Activated naive CD8-positive, alpha-beta T cell treated with anti-CD3 and anti-CD28 coated beads, Interleukin-2, amount 10 ng/mL, durations not matched to agents 7 days and 5 days (primary cell): ENCODE data around the gene OMG. TPM values are rescaled to one million over a fixed set of nuclear protein-coding genes. Genes with fewer than 3 reads are reported as not detected.
"Not testable (repeated sequence)": the region's sequence is repeated elsewhere in the genome, so short reads cannot be mapped to it uniquely, and the experiment has no call there.

Source experiments
- ATAC-seq: fragments of 150-1000 bp; cut with Tn5 transposase; one replicate; pipeline ENCODE4 v1.10.0; 2021; ENCODE audit warnings: low read depth, moderate library complexity
- POLR2A ChIA-PET: fragments of 350-600 bp; sonication (Branson Sonifier 250); formaldehyde crosslinking; loops from one replicate; lab custom pipeline; 2021; ENCODE audit warnings: antibody characterized with exemption; lab: Charles Lee
- DNase-seq: peaks from one replicate; pipeline ENCODE4 v3.0.0; 2021
- H3K27ac Mint-ChIP-seq: one replicate; pipeline ENCODE4 v1.8.0; 2022; ENCODE audit warnings: mild to moderate bottlenecking, mixed read lengths
- H3K27me3 Mint-ChIP-seq: one replicate; pipeline ENCODE4 v1.8.0; 2022; ENCODE audit warnings: mild to moderate bottlenecking, moderate library complexity, mixed read lengths
- H3K36me3 Mint-ChIP-seq: one replicate; pipeline ENCODE4 v1.8.0; 2021; ENCODE audit warnings: mild to moderate bottlenecking, mixed read lengths
- H3K4me1 Mint-ChIP-seq: one replicate; pipeline ENCODE4 v1.8.0; 2021; ENCODE audit warnings: mixed read lengths
- H3K4me3 Mint-ChIP-seq: one replicate; pipeline ENCODE4 v1.8.0; 2022; ENCODE audit warnings: mild to moderate bottlenecking, moderate library complexity, mixed read lengths
- H3K9me3 Mint-ChIP-seq: one replicate; pipeline ENCODE4 v1.8.0; 2021; ENCODE audit warnings: mixed read lengths
- total RNA-seq, 2 experiments: library from RNA; stranded (reverse); gene quantifications; one replicate each; pipeline ENCODE4 v1.2.3, GENCODE V29; 2021

Gene OMG, protein sequence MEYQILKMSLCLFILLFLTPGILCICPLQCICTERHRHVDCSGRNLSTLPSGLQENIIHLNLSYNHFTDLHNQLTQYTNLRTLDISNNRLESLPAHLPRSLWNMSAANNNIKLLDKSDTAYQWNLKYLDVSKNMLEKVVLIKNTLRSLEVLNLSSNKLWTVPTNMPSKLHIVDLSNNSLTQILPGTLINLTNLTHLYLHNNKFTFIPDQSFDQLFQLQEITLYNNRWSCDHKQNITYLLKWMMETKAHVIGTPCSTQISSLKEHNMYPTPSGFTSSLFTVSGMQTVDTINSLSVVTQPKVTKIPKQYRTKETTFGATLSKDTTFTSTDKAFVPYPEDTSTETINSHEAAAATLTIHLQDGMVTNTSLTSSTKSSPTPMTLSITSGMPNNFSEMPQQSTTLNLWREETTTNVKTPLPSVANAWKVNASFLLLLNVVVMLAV
- total RNA-seq, result under 1 TPM; 0.62 to 0.78 TPM

DNA sequence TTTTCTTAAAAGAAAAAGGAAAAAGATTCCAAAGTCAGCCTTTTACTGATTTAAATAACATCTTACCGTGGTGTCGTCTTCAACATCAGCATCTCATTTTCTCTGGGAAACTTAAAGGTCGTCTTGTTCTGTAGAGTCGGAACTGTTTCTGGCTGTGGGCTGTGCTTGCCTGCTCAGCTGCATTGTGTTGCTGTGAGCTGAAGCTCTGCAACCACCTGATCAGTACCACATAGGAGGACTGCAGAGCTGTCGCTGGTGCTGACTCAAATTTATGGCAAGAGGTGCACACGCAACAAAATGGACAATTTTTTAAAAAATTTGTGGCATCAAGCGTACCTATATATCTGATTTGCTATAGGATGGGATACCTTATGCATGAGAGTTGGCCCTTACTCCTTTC lies at the start of gene OMG:
OMG (minus strand) TSS at position 150 of the 400 bp plus-strand sequence. CDS start 908 bp downstream, outside the sequence.
- Mint-ChIP-seq H3K4me3 (no peak within 1 kb of the TSS), H3K27ac (no peak within 1 kb of the TSS), H3K9me3 (no peaks in the 10 kb centered on the region), H3K36me3 (peaks cover 8% of the 10 kb centered on the region), H3K4me1 (peaks cover 13% of the 10 kb centered on the region), H3K27me3 (no peaks in the 10 kb centered on the region)
- POLR2A ChIA-PET, result no interaction called here
- ATAC-seq (no peak), DNase-seq (no peak)

DNA sequence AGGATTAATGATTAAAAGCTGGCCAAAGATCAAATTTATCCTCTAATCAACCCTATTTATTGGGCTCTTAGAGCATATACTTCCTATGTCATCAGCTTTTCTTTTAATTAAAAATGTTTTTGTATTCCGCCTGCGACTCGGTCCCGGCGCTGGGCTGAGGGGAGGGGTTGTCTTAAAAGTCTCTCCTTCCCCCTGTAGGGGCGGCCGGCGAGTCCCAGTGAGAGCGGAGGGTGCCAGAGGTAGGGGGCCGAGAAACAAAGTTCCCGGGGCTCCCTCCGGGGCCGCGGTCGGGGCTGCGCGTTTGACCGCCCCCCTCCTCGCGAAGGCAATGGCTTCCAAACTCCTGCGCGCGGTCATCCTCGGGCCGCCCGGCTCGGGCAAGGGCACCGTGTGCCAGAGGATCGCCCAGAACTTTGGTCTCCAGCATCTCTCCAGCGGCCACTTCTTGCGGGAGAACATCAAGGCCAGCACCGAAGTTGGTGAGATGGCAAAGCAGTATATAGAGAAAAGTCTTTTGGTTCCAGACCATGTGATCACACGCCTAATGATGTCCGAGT lies 48.2 kb upstream of the OMG start:
- H3K9me3 Mint-ChIP-seq, ATAC-seq, H3K36me3 Mint-ChIP-seq: not testable (repeated sequence)

DNA sequence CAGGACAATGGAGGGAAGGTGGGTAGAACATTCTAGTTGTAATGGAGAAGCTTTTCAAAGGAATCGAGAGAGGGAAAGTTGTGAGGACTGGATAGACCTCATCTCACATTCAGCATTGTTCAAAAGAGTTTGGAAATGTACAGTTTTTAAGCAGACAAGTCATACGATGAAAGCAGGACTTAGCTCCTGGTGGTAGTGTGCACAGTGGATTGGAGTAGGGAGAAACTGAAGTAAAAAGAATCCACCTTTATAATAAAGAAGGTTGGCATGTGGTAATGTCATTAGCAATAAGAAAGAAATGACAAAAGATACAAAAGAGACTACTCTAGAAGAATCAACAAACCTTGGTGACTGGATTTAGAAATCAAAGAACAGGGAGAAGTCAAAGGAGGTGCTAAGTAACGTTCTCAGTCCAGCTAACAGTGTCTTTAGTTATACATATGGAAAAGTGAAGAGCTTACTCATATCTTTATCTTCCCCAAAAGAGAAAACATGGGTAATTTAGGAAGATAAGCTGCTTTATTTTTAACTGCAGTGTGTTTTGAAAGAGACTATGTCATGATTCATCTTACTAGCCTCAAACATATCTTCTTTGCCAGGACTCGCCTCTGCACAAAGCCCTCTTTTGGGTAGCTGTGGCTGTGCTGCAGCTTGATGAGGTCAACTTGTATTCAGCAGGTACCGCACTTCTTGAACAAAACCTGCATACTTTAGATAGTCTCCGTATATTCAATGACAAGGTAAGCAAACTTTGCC lies 43.0 kb upstream of the OMG start:
- Mint-ChIP-seq H3K36me3 (peaks cover 8% of the 10 kb centered on the region), H3K4me3 (no peak overlapping the region), H3K27me3 (no peaks in the 10 kb centered on the region), H3K9me3 (no peaks in the 10 kb centered on the region), H3K27ac (no peak overlapping the region), H3K4me1 (no peaks in the 10 kb centered on the region)
- DNase-seq (no peak), ATAC-seq (no peak)
- POLR2A ChIA-PET, result interaction anchor here (0.5 to 0.6 kb wide), 2 partner anchors 96 to 247 kb away, joined by 4 read pairs; no protein-coding TSS in a partner anchor

More for the DNA sequence above, 48.2 kb upstream of the OMG start:
- POLR2A ChIA-PET, DNase-seq, H3K27me3 Mint-ChIP-seq, H3K4me1 Mint-ChIP-seq, H3K4me3 Mint-ChIP-seq, H3K27ac Mint-ChIP-seq: not testable (repeated sequence)

DNA sequence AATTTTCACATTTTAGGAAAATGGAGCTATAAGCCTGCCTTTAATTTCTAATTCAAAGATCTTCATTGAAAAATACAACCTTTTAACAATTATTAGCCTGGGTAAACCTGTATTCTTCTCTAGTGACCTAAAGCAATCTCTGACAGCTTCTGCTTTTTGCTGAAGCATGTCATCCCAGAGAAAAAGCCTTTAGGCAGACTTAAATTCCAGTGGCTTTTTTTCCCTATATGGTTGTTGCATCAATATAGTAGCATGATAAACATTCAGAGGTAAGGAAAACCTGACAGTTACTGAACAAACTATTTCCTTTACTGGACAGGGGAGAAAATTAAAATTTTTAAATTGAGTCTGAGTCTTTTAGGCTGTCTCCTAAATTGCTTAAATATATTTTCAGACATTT lies 32.2 kb upstream of the OMG start:
- H3K4me1 Mint-ChIP-seq, result peaks cover 9% of the 10 kb centered on the region

DNA sequence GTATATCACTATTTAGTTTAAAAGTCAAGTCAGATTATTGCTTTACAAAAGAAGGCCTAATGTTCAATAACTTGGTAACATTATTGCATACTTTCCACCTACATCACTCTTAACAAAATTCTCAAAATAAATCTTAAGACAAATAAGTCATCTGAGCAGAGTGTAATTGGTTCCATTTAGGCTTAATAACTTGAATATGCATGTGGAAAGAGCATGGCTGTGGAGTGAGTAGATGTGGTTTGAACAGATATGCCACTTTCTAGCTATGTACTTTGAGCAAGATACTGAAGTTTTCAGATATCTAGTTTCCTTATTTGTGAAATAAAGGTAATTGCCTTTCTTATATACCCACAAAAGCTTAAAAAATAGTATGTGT lies 31.1 kb upstream of the OMG start:
- H3K27me3 Mint-ChIP-seq, result no peaks in the 10 kb centered on the region
- H3K36me3 Mint-ChIP-seq, result peaks cover 16% of the 10 kb centered on the region
- H3K4me1 Mint-ChIP-seq, result peaks cover 12% of the 10 kb centered on the region
- ATAC-seq, result no peak
- POLR2A ChIA-PET, result no interaction called here
- H3K27ac Mint-ChIP-seq, result no peak overlapping the region
- no peak overlapping the region for H3K4me3 Mint-ChIP-seq
- no peak for DNase-seq
- no peaks in the 10 kb centered on the region for H3K9me3 Mint-ChIP-seq

More for the DNA sequence above, 32.2 kb upstream of the OMG start:
- Mint-ChIP-seq H3K27me3 (no peaks in the 10 kb centered on the region), H3K9me3 (no peaks in the 10 kb centered on the region), H3K27ac (no peak overlapping the region), H3K4me3 (no peak overlapping the region), H3K36me3 (peaks cover 13% of the 10 kb centered on the region)
- DNase-seq (no peak), ATAC-seq (no peak)
- POLR2A ChIA-PET, result interaction anchor here (1.0 kb wide), 1 partner anchor 19 kb away, joined by 3 read pairs; no protein-coding TSS in a partner anchor

DNA sequence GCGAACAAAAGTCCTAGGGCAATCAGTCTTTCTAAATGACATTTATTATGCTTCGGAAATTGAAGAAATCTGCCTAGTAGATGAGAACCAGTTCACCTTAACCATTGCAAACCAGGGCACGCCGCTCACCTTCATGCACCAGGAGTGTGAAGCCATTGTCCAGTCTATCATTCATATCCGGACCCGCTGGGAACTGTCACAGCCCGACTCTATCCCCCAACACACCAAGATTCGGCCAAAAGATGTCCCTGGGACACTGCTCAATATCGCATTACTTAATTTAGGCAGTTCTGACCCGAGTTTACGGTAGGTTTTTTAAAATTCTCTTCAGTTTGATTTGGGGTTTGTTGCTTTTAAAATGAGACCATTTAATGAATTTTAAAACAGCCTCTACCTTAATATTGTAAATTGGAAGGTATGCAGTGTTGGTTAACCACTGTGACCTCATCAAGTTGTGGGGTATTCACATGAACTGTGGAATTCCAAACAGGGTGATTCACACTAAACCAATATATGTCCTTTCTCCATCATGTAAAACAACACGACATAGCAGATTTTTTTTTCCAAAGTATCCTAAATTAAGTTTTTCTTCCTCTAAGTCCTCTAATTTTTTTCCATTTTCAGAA lies 30.6 kb upstream of the OMG start:
- Mint-ChIP-seq H3K36me3 (peaks cover 16% of the 10 kb centered on the region), H3K27ac (no peak overlapping the region)
- no peak for ATAC-seq

DNA sequence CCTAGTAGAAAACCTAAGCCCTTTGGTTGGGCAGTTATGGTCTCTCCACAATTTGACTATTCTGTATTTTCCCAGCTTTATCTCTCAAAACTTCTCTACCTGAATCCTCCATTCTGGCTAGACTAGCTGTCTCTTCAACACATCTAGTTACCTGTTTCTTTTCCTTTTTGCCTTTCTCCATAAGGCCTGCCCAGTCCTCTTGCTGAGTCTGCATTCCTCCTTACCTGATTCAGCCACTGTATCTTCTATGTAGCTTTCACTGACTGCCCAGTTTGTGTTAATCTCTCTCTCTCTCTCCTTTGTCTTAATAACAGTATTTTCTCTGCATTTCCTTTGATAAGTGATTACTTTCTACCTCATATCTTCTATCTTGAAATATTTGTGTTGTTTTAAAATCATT lies 26.5 kb upstream of the OMG start:
- Mint-ChIP-seq H3K27me3 (no peaks in the 10 kb centered on the region), H3K4me3 (no peak overlapping the region), H3K27ac (peak overlapping the region; percentile 24), H3K9me3 (no peaks in the 10 kb centered on the region), H3K4me1 (peaks cover 17% of the 10 kb centered on the region), H3K36me3 (peaks cover 20% of the 10 kb centered on the region)
- DNase-seq (no peak), ATAC-seq (no peak)
- POLR2A ChIA-PET, result interaction anchor here (0.9 kb wide), 1 partner anchor 13 kb away, joined by 3 read pairs; no protein-coding TSS in a partner anchor

More for the DNA sequence above, 30.6 kb upstream of the OMG start:
- Mint-ChIP-seq H3K27me3 (no peaks in the 10 kb centered on the region), H3K4me1 (peaks cover 14% of the 10 kb centered on the region), H3K4me3 (no peak overlapping the region), H3K9me3 (no peaks in the 10 kb centered on the region)
- POLR2A ChIA-PET, result no interaction called here
- no peak for DNase-seq

DNA sequence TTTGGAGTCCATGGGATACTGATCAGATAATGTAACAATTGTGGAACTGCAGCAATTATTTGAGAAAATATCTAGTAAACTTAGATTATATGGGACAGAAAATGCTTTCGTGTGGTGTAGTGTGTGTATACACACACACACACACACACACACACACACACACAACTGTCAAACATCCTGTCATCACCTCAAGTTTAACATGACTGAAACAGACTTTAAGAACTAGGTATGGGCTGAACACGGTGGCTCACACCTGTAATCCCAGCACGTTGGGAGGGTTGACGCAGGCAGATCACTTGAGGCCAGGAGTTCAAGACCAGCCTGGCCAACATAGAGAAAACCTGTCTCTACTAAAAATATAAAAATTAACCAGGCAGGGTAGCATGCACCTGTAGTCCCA lies 24.9 kb upstream of the OMG start:
- peak overlapping the region; percentile 97 for H3K27ac Mint-ChIP-seq
- ATAC-seq (peak; percentile 35), DNase-seq (peak; percentile 34)
- POLR2A ChIA-PET, result interaction anchor here (0.6 to 2.1 kb wide), 6 partner anchors 10 to 592 kb away, joined by 3 to 54 read pairs (median 7); partner anchors contain the start of gene EVI2B
- H3K4me1 Mint-ChIP-seq, result peaks cover 20% of the 10 kb centered on the region
- no peaks in the 10 kb centered on the region for H3K9me3 Mint-ChIP-seq
- no peaks in the 10 kb centered on the region for H3K27me3 Mint-ChIP-seq
- H3K36me3 Mint-ChIP-seq, result peaks cover 25% of the 10 kb centered on the region
- H3K4me3 Mint-ChIP-seq, result peak overlapping the region; percentile 89

DNA sequence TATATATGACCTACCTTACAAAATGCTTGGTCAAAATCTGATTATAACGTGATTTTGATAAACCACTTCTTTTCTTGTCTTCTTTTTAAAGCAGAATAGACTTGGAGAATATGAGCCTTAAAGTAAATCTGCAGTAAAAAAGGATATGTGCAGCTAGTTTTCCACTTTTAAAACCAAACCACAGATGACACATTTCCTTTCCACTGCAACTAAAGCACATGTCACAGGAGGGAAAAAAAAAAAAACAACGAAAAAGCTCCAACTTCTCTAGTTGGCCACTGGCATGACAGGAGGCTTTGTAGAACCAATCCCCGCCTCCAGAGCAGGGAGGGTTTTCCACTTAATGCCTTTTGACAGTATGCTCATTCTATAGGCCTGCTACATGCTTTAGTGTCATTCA lies 24.4 kb upstream of the OMG start, which contains the start of gene EVI2A:
EVI2A (minus strand) TSS at position 142 of the 400 bp plus-strand sequence. CDS start 2,609 bp downstream, outside the sequence.
- peak; percentile 50 for DNase-seq
- POLR2A ChIA-PET, result interaction anchor here (0.6 to 2.1 kb wide), 6 partner anchors 10 to 187 kb away, joined by 3 to 54 read pairs (median 7); partner anchors contain the start of gene EVI2B
- Mint-ChIP-seq H3K9me3 (no peaks in the 10 kb centered on the region), H3K4me3 (peak within 1 kb of the TSS; percentile 89), H3K27me3 (no peaks in the 10 kb centered on the region), H3K27ac (peak within 1 kb of the TSS; percentile 97), H3K4me1 (peaks cover 22% of the 10 kb centered on the region), H3K36me3 (peaks cover 22% of the 10 kb centered on the region)
- peak; percentile 94 for ATAC-seq

DNA sequence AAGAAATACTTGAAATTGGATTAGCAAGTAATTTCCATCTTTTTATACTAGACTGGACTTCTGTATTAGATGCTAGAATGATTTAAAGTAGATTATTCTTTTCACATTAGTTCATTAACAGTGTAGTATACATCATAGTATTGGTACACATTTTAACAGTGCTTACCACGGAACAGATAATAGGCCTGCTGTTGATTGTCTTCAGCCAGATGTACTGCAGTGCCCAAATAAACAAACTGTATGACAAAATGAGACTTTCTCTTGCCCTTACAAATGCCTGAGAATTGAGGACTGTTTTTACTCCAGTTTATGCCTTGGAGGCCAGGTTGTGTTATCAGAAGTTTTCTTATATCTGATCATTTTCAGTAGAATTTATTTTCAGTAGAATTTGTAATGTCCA lies 23.8 kb upstream of the OMG start:
- H3K36me3 Mint-ChIP-seq, result peaks cover 23% of the 10 kb centered on the region
- H3K4me3 Mint-ChIP-seq, result peak overlapping the region; percentile 89
- H3K4me1 Mint-ChIP-seq, result peaks cover 26% of the 10 kb centered on the region
- no peaks in the 10 kb centered on the region for H3K9me3 Mint-ChIP-seq
- POLR2A ChIA-PET, result interaction anchor here (0.6 to 3.6 kb wide), 5 partner anchors 9 to 188 kb away, joined by 3 to 125 read pairs (median 12); partner anchors contain the start of gene EVI2B
- H3K27me3 Mint-ChIP-seq, result no peaks in the 10 kb centered on the region
- ATAC-seq (no peak), DNase-seq (no peak)
- H3K27ac Mint-ChIP-seq, result peak overlapping the region; percentile 97

DNA sequence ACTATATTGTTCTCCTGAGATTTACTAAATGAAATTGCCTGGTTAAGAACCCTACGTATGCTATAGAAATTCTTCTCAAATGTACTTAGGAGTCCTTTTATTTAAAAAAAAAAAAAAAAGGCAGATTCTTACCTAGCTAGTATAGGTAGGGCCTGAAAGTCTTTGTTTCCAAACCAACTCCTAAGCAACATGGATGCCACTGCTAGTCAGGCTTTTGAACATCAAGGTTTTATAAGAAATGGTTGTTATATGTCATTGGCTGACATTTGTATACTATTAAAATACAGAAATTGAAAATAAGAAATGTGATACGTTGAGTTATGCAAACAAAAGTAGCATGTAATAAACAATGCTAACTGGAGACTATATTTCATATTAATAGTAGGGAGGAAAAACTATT lies 23.2 kb upstream of the OMG start:
- peaks cover 21% of the 10 kb centered on the region for H3K36me3 Mint-ChIP-seq
- POLR2A ChIA-PET, result interaction anchor here (0.6 to 3.6 kb wide), 4 partner anchors 11 to 189 kb away, joined by 3 to 125 read pairs (median 5); no protein-coding TSS in a partner anchor
- peak overlapping the region; percentile 89 for H3K4me3 Mint-ChIP-seq
- H3K4me1 Mint-ChIP-seq, result peaks cover 30% of the 10 kb centered on the region
- no peaks in the 10 kb centered on the region for H3K27me3 Mint-ChIP-seq
- no peaks in the 10 kb centered on the region for H3K9me3 Mint-ChIP-seq
- H3K27ac Mint-ChIP-seq, result peak overlapping the region; percentile 97
- DNase-seq (no peak), ATAC-seq (no peak)

DNA sequence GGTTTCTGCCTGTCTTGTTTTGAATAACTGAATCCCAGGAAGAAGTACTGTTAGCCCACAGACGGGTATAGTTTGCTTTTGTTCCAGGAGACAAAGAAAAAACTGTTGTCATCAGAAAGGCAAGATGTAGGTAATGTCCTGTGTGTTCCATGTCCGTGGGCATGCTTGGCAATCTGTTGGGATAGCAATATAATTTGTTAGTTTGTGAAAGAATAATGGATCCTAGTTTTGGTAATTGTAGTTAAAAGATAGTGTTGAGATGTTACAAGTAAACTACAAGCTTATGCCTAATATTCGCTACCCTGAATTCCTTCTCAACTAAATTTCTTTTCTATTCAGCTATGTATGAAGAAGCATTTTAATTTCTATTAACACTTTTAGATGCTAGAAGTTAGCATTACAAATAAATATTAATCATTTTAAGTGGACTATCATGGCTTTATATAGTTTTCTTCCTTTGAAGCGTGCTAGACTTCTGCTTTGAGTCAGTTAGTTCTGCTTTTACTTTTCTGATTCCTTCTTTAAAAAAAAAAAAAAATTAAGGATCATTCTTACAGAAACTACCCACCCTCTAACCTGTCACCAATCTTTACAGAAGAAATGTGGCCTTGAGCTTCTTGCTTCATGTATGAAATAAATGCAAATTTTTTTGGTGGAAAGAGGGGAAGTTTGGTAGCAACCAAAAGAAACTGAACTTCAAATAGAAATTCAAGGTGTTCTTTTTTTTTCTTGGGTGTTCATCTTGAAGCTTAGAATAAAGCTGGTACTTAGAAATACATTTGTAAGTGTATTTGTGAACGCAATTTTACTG lies 22.0 kb upstream of the OMG start:
- ATAC-seq, result no peak

More for the DNA sequence above, 22.0 kb upstream of the OMG start:
- POLR2A ChIA-PET, result interaction anchor here (0.7 to 3.6 kb wide), 7 partner anchors 9 to 495 kb away, joined by 3 to 125 read pairs (median 7); partner anchors contain the start of gene CRLF3
- Mint-ChIP-seq H3K36me3 (peaks cover 21% of the 10 kb centered on the region), H3K27me3 (no peaks in the 10 kb centered on the region), H3K27ac (peak overlapping the region; percentile 96), H3K9me3 (no peaks in the 10 kb centered on the region), H3K4me1 (peaks cover 38% of the 10 kb centered on the region), H3K4me3 (peak overlapping the region; percentile 89)
- DNase-seq, result no peak
